GM12878 (cell line): ENCODE results near the gene CARD10. TPM values are rescaled to one million over a fixed set of nuclear protein-coding genes. Genes with fewer than 3 reads are reported as not detected.
A peak's percentile ranks its signal among the peaks of the same experiment; 100 is the strongest.

ENCODE experiments used
- ASH2L ChIP-seq: fragments of 300-600, 200-600 bp; sonication (generic); IDR thresholded peaks from 2 replicates; pipeline ENCODE4 v1.6.1; 2017; ENCODE audit warnings: low read depth, mild to moderate bottlenecking, borderline replicate concordance
- BHLHE40 ChIP-seq, 2 experiments: fragments of 450-650 bp in 1 of 2; IDR thresholded peaks; 2 replicates each; pipeline ENCODE4 v1.6.1; 2011 to 2017; ENCODE audit warnings: low read depth in 2 of 2, borderline replicate concordance in 1 of 2, improper control_type of control experiment in 1 of 2, low read length in 1 of 2, mild to moderate bottlenecking in 1 of 2
- CHD1 ChIP-seq: IDR thresholded peaks from 2 replicates; pipeline ENCODE4 v1.6.1; 2012; ENCODE audit warnings: low read depth, low read length, improper control_type of control experiment
- CREM ChIP-seq: IDR thresholded peaks from 2 replicates; pipeline ENCODE4 v1.6.1; 2014; ENCODE audit warnings: antibody characterized with exemption, low read depth
- EP300 ChIP-seq, 2 experiments: fragments of 150-350 bp in 1 of 2; IDR thresholded peaks; 2 replicates each; pipeline ENCODE4 v1.6.1; 2011 to 2012; ENCODE audit warnings: low read depth in 2 of 2, low read length in 2 of 2, borderline replicate concordance in 1 of 2, improper control_type of control experiment in 1 of 2, inconsistent platforms in 1 of 2; ENCODE audit not compliant: control insufficient read depth in 1 of 2
- FOXM1 ChIP-seq: IDR thresholded peaks from 2 replicates; pipeline ENCODE4 v1.6.1; 2012; ENCODE audit warnings: low read depth, mild to moderate bottlenecking, inconsistent platforms, low read length, moderate library complexity
- LARP7 ChIP-seq: fragments of 450-650 bp; IDR thresholded peaks from 2 replicates; pipeline ENCODE4 v1.6.1; 2017; ENCODE audit warnings: mild to moderate bottlenecking
- MEF2B ChIP-seq: fragments of 450-650 bp; IDR thresholded peaks from 2 replicates; pipeline ENCODE4 v1.6.1; 2018; ENCODE audit warnings: mild to moderate bottlenecking, moderate library complexity; ENCODE audit not compliant: partially characterized antibody, poor library complexity, severe bottlenecking
- NFXL1 ChIP-seq: fragments of 450-650 bp; IDR thresholded peaks from 2 replicates; pipeline ENCODE4 v1.6.1; 2017; ENCODE audit warnings: antibody characterized with exemption, mild to moderate bottlenecking, borderline replicate concordance
- NR2C1 ChIP-seq: fragments of 450-650 bp; IDR thresholded peaks from 2 replicates; pipeline ENCODE4 v1.6.1; 2017; ENCODE audit warnings: antibody characterized with exemption, mild to moderate bottlenecking, moderate library complexity
- RAD21 ChIP-seq: IDR thresholded peaks from 2 replicates; pipeline ENCODE4 v1.6.1; 2011; ENCODE audit warnings: mild to moderate bottlenecking, low read depth, low read length, moderate library complexity; ENCODE audit not compliant: insufficient read depth
- RCOR1 ChIP-seq: conservative IDR thresholded peaks from 2 replicates; pipeline ENCODE4 v1.6.1; 2012; ENCODE audit warnings: low read depth, low read length, improper control_type of control experiment
- TCF12 ChIP-seq: IDR thresholded peaks from 2 replicates; pipeline ENCODE4 v1.6.1; 2011; ENCODE audit warnings: low read depth, mild to moderate bottlenecking, low read length
- YBX1 ChIP-seq: fragments of 450-650 bp; IDR thresholded peaks from 2 replicates; pipeline ENCODE4 v1.6.1; 2016; ENCODE audit warnings: antibody characterized with exemption
- ZNF384 ChIP-seq: IDR thresholded peaks from 2 replicates; pipeline ENCODE4 v1.6.1; 2012; ENCODE audit warnings: low read depth, mild to moderate bottlenecking, low read length, improper control_type of control experiment, borderline replicate concordance
- polyA plus RNA-seq, 11 experiments: library from polyadenylated mRNA; depleted of rRNA in 4 of 11; unstranded in 6 of 11; stranded (reverse) in 5 of 11; fragments of >200 nt; fragmentation: Nextera tagmentation in 4 of 11; fragmentation: Illumina TruSeq in 1 of 11; extraction: Ambion mirVana in 4 of 11; extraction: Trizol in 1 of 11; gene quantifications; 1 replicate in 1 of 11; 2 replicates in 10 of 11; pipeline versions ENCODE4 v1.2.1 to v1.2.3, GENCODE V29; 2011 to 2016; ENCODE audit warnings: inconsistent platforms in 2 of 11, missing spikeins in 2 of 11, low read depth in 1 of 11
- total RNA-seq, 4 experiments: library from RNA; depleted of rRNA in 3 of 4; stranded (reverse); fragments of >200 nt in 3 of 4; fragmentation: Illumina TruSeq in 1 of 4; extraction: Trizol in 1 of 4; gene quantifications; 2 replicates each; pipeline versions ENCODE4 v1.2.1 to v1.2.3, GENCODE V29; 2013 to 2021
- TF ChIP-seq, protein P1 (sequence below): fragments of 450-650 bp; IDR thresholded peaks from 2 replicates; pipeline ENCODE4 v1.6.1; 2016; ENCODE audit warnings: mild to moderate bottlenecking
- TF ChIP-seq, protein P2 (sequence below): IDR thresholded peaks from 2 replicates; pipeline ENCODE4 v1.6.1; 2011; ENCODE audit warnings: mild to moderate bottlenecking, low read depth, low read length, moderate library complexity; ENCODE audit not compliant: insufficient replicate concordance
- TF ChIP-seq, protein P3 (sequence below): fragments of 450-650 bp; formaldehyde crosslinking; IDR thresholded peaks from 2 replicates; pipeline ENCODE4 v1.4.0; 2020; ENCODE audit warnings: mild to moderate bottlenecking, moderate library complexity
- TF ChIP-seq, protein P4 (sequence below): fragments of 450-650 bp; IDR thresholded peaks from 2 replicates; pipeline ENCODE4 v1.6.1; 2018; ENCODE audit warnings: mild to moderate bottlenecking, low read depth, moderate library complexity; ENCODE audit not compliant: partially characterized antibody

CARD10 gene
- total and polyA plus RNA-seq, 10 of the 15 experiments (the other 5 are each of a cell fraction or from before 2014, with no cell fraction given) = 0.08 to 0.10 (median 0.10) TPM; not detected in 7

DNA sequence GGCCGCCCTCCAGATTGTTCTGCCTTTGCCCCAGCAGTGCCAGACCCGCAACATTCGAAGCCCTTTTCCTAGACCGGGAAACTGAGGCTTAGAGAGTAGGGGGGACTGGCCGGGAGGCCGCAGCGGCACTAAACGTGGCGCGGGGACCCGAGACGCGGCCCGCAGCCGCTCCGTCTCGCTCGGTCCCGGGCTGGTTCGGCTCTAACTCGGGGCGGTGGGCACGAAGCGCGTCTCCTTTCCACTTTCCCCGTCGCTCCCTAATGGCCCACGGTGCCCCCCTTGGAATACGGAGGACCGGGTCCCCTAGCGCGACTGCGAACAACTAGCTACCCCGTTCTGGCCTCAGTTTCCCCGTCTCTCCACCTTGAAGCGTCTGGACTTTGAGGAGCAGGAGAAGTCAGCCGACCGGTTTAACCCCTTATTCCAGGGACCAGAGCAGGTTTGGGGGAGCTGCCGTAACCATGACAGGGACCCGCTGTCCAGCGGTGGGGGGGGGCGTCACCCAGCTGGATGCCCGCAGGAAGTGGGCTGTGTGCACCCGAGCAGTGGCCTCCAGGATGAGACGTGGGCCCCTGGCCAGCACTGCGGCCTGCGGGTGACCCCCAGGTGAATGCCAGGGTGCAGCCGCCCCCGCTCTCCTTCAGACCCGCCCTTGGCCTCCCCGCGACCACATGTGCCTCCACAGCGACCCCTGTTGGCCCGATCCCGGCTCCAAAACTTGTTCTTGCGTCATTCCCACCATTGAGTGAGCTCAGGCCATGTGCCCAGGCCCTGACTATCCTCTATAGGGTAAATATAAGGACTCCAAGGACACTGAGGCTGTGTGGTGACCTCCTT, 42.2 kb upstream of the CARD10 start (continued):
- TF ChIP-seq NFXL1 (no peak), MEF2B (no peak), RAD21 (peak; percentile 29; the same call in 1 of the 2 replicates), EP300 (IDR thresholded peaks at IDR 0.05; ENCODE audit: borderline replicate concordance in 1 of 2, control insufficient read depth in 1 of 2, low read depth in 2 of 2, low read length in 2 of 2) (no peak), LARP7 (0 out of 2 replicates have a peak, but pooled peaks have one; percentile 28), FOXM1 (no peak), NR2C1 (no peak), TCF12 (no peak), BHLHE40 (IDR thresholded peaks at IDR 0.05; ENCODE audit: borderline replicate concordance in 1 of 2, low read depth in 2 of 2, low read length in 1 of 2) (peak in 1 of 2 experiments; percentile 40; a peak in 2 of 4 replicates), YBX1 (no peak), ASH2L (no peak), CREM (0 out of 2 replicates have a peak, but pooled peaks have one; percentile 40), CHD1 (no peak), RCOR1 (no peak), ZNF384 (no peak)
- TF ChIP-seq, protein P1, sequence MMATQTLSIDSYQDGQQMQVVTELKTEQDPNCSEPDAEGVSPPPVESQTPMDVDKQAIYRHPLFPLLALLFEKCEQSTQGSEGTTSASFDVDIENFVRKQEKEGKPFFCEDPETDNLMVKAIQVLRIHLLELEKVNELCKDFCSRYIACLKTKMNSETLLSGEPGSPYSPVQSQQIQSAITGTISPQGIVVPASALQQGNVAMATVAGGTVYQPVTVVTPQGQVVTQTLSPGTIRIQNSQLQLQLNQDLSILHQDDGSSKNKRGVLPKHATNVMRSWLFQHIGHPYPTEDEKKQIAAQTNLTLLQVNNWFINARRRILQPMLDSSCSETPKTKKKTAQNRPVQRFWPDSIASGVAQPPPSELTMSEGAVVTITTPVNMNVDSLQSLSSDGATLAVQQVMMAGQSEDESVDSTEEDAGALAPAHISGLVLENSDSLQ = no peak
- TF ChIP-seq, protein P2, sequence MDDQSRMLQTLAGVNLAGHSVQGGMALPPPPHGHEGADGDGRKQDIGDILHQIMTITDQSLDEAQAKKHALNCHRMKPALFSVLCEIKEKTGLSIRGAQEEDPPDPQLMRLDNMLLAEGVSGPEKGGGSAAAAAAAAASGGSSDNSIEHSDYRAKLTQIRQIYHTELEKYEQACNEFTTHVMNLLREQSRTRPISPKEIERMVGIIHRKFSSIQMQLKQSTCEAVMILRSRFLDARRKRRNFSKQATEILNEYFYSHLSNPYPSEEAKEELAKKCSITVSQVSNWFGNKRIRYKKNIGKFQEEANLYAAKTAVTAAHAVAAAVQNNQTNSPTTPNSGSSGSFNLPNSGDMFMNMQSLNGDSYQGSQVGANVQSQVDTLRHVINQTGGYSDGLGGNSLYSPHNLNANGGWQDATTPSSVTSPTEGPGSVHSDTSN = no peak
- TF ChIP-seq, protein P3, sequence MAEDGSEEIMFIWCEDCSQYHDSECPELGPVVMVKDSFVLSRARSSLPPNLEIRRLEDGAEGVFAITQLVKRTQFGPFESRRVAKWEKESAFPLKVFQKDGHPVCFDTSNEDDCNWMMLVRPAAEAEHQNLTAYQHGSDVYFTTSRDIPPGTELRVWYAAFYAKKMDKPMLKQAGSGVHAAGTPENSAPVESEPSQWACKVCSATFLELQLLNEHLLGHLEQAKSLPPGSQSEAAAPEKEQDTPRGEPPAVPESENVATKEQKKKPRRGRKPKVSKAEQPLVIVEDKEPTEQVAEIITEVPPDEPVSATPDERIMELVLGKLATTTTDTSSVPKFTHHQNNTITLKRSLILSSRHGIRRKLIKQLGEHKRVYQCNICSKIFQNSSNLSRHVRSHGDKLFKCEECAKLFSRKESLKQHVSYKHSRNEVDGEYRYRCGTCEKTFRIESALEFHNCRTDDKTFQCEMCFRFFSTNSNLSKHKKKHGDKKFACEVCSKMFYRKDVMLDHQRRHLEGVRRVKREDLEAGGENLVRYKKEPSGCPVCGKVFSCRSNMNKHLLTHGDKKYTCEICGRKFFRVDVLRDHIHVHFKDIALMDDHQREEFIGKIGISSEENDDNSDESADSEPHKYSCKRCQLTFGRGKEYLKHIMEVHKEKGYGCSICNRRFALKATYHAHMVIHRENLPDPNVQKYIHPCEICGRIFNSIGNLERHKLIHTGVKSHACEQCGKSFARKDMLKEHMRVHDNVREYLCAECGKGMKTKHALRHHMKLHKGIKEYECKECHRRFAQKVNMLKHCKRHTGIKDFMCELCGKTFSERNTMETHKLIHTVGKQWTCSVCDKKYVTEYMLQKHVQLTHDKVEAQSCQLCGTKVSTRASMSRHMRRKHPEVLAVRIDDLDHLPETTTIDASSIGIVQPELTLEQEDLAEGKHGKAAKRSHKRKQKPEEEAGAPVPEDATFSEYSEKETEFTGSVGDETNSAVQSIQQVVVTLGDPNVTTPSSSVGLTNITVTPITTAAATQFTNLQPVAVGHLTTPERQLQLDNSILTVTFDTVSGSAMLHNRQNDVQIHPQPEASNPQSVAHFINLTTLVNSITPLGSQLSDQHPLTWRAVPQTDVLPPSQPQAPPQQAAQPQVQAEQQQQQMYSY (CRISPR knock-in tag) = no peak
- TF ChIP-seq, protein P4, sequence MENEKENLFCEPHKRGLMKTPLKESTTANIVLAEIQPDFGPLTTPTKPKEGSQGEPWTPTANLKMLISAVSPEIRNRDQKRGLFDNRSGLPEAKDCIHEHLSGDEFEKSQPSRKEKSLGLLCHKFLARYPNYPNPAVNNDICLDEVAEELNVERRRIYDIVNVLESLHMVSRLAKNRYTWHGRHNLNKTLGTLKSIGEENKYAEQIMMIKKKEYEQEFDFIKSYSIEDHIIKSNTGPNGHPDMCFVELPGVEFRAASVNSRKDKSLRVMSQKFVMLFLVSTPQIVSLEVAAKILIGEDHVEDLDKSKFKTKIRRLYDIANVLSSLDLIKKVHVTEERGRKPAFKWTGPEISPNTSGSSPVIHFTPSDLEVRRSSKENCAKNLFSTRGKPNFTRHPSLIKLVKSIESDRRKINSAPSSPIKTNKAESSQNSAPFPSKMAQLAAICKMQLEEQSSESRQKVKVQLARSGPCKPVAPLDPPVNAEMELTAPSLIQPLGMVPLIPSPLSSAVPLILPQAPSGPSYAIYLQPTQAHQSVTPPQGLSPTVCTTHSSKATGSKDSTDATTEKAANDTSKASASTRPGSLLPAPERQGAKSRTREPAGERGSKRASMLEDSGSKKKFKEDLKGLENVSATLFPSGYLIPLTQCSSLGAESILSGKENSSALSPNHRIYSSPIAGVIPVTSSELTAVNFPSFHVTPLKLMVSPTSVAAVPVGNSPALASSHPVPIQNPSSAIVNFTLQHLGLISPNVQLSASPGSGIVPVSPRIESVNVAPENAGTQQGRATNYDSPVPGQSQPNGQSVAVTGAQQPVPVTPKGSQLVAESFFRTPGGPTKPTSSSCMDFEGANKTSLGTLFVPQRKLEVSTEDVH = no peak
